Activated T-cell treated with anti-CD3 and anti-CD28 coated beads, Interleukin-2, amount 50 U/mL, for 72 hours (primary cell): ENCODE data around the gene TAF4. TPM values are rescaled to one million over a fixed set of nuclear protein-coding genes. Genes with fewer than 3 reads are reported as not detected.

ENCODE experiments used
- ATAC-seq, 2 donors: fragments of 150-1000 bp; cut with Tn5 transposase; replicated peaks in 1 of 2; 2 replicates each; pipeline ENCODE4 v1.10.0; 2021; ENCODE audit warnings: moderate library complexity in 2 of 2, mild to moderate bottlenecking in 1 of 2
- DNase-seq, 2 donors: peaks; one replicate each; pipeline ENCODE4 v3.0.0; 2021 to 2022; ENCODE audit warnings: mixed read lengths in 1 of 2
- H3K27ac Mint-ChIP-seq: one replicate; pipeline ENCODE4 v1.8.0; 2022; ENCODE audit warnings: mild to moderate bottlenecking, moderate library complexity, mixed read lengths
- H3K27me3 Mint-ChIP-seq: one replicate; pipeline ENCODE4 v1.8.0; 2022; ENCODE audit warnings: low read depth, mixed read lengths
- H3K36me3 Mint-ChIP-seq, 2 donors: one replicate each; pipeline ENCODE4 v1.8.0; 2022; ENCODE audit warnings: mixed read lengths in 2 of 2, mild to moderate bottlenecking in 1 of 2; ENCODE audit not compliant: insufficient read depth in 2 of 2
- H3K4me1 Mint-ChIP-seq: one replicate; pipeline ENCODE4 v1.8.0; 2022; ENCODE audit warnings: low read depth, mixed read lengths
- H3K4me3 Mint-ChIP-seq, 2 donors: one replicate each; pipeline ENCODE4 v1.8.0; 2022; ENCODE audit warnings: mild to moderate bottlenecking in 2 of 2, mixed read lengths in 2 of 2, moderate library complexity in 2 of 2
- H3K9me3 Mint-ChIP-seq, 2 donors: one replicate each; pipeline ENCODE4 v1.8.0; 2022; ENCODE audit warnings: mixed read lengths in 2 of 2
- total RNA-seq, 2 donors: library from RNA; stranded (reverse); gene quantifications; one replicate each; pipeline ENCODE4 v1.2.3, GENCODE V29; 2022

Gene TAF4
- total RNA-seq, 2 donors from 2014 or later, result 15.7 to 21.5 TPM

- H3K27me3 Mint-ChIP-seq, result no peaks in the 10 kb centered on the region
- peaks cover 52% of the 10 kb centered on the region for H3K4me1 Mint-ChIP-seq
- H3K9me3 Mint-ChIP-seq, result peaks cover 0 to 2% of the 10 kb centered on the region in 2 donors
- H3K36me3 Mint-ChIP-seq, result peaks cover 2 to 7% of the 10 kb centered on the region in 2 donors
- H3K27ac Mint-ChIP-seq, result no peak overlapping the region
- DNase-seq (no peak), ATAC-seq (no peak)
- H3K4me3 Mint-ChIP-seq, result no peak overlapping the region
These were observed 24.7 kb downstream of the TAF4 start for GRCh38 chr20:62040933-62041332.

DNA sequence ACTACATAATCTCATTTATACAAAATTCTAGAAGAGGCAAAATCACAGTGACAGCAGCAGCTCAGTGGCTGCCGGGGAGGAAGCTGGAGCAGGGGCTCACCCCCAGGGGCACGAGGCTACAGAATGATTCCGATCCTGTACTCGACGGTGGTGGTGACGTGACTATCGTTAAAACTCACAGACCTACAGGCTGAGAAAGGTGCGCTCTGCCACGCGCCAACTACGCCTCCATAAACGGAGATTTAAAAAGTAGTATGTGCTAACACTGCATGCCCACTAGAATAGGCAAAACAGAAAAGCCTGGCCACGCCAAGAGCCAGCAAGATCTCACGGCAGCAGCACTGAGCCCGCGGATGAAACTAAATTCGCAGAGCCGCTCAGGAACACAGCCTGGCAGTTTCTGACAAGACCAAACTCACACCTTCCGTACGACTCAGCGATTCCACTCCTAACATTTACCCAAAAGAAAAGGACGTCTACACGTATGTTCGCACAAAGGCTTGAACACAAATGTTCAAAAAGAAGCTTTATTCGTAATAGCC lies 25.2 kb downstream of the TAF4 start:
- no peak overlapping the region for H3K27ac Mint-ChIP-seq
- peaks cover 0 to 2% of the 10 kb centered on the region in 2 donors for H3K9me3 Mint-ChIP-seq
- no peaks in the 10 kb centered on the region for H3K27me3 Mint-ChIP-seq
- no peak for ATAC-seq
- H3K4me3 Mint-ChIP-seq, result no peak overlapping the region
- H3K36me3 Mint-ChIP-seq, result peaks cover 2 to 7% of the 10 kb centered on the region in 2 donors
- DNase-seq, result no peak
- H3K4me1 Mint-ChIP-seq, result peaks cover 52% of the 10 kb centered on the region

DNA sequence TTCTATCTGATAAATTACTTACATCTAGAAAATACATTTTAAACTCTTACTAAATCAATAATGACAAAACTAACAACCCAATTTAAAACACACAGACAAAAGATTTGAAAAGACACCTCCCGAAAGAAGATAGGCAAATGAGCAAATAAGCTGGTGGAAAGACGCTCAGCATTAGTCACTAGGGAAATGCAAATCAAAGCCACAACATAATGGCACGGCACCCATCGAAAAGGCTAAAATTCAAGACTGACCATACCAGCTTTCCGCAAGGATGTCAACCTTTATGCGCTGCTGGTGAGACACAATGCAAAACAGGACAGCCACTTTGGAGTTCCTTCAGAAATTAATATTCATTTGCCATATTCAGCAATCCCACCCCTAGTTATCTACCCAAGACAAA lies 25.9 kb downstream of the TAF4 start:
- no peaks in the 10 kb centered on the region for H3K27me3 Mint-ChIP-seq
- H3K9me3 Mint-ChIP-seq, result peaks cover 0 to 2% of the 10 kb centered on the region in 2 donors
- peaks cover 52% of the 10 kb centered on the region for H3K4me1 Mint-ChIP-seq
- DNase-seq (no peak), ATAC-seq (no peak)
- H3K36me3 Mint-ChIP-seq, result peaks cover 2 to 7% of the 10 kb centered on the region in 2 donors
- peak overlapping the region; percentile 61 for H3K27ac Mint-ChIP-seq
- H3K4me3 Mint-ChIP-seq, result peak overlapping the region in 1 of 2 donors; percentile 30

GRCh38 chr20:62032609-62033368 lies 32.9 kb downstream of the TAF4 start:
- ATAC-seq, result no peak
- H3K36me3 Mint-ChIP-seq, result peaks cover 2 to 4% of the 10 kb centered on the region in 2 donors
- H3K4me3 Mint-ChIP-seq, result peak overlapping the region; percentile 1 to 8
- H3K27ac Mint-ChIP-seq, result peak overlapping the region; percentile 78
- peaks cover 44% of the 10 kb centered on the region for H3K4me1 Mint-ChIP-seq
- H3K9me3 Mint-ChIP-seq, result peaks cover 0 to 2% of the 10 kb centered on the region in 2 donors
- DNase-seq, result no peak
- no peaks in the 10 kb centered on the region for H3K27me3 Mint-ChIP-seq

GRCh38 chr20:62031462-62032092 lies 34.1 kb downstream of the TAF4 start:
- peak; percentile 69 to 73 for ATAC-seq

GRCh38 chr20:62030834-62031434 lies 34.7 kb downstream of the TAF4 start:
- no peaks in the 10 kb centered on the region for H3K9me3 Mint-ChIP-seq
- H3K4me3 Mint-ChIP-seq, result peak overlapping the region; percentile 53 to 68
- H3K27ac Mint-ChIP-seq, result peak overlapping the region; percentile 73
- H3K4me1 Mint-ChIP-seq, result peaks cover 51% of the 10 kb centered on the region
- peaks cover 0 to 1% of the 10 kb centered on the region in 2 donors for H3K36me3 Mint-ChIP-seq
- H3K27me3 Mint-ChIP-seq, result no peaks in the 10 kb centered on the region
- peak; percentile 74 to 76 for ATAC-seq
- peak; percentile 28 for DNase-seq

More at GRCh38 chr20:62031462-62032092, 34.1 kb downstream of the TAF4 start:
- Mint-ChIP-seq H3K27me3 (no peaks in the 10 kb centered on the region), H3K4me1 (peaks cover 51% of the 10 kb centered on the region), H3K4me3 (peak overlapping the region; percentile 53 to 68), H3K27ac (peak overlapping the region; percentile 73), H3K36me3 (peaks cover 0 to 4% of the 10 kb centered on the region in 2 donors), H3K9me3 (no peaks in the 10 kb centered on the region)
- DNase-seq, result no peak

GRCh38 chr20:62030357-62030756 lies 35.3 kb downstream of the TAF4 start:
- Mint-ChIP-seq H3K4me3 (peak overlapping the region; percentile 53 to 68), H3K27ac (peak overlapping the region; percentile 73), H3K27me3 (no peaks in the 10 kb centered on the region), H3K36me3 (peaks cover 0 to 3% of the 10 kb centered on the region in 2 donors), H3K9me3 (no peaks in the 10 kb centered on the region), H3K4me1 (peaks cover 57% of the 10 kb centered on the region)
- no peak for ATAC-seq
- DNase-seq, result no peak

- no peaks in the 10 kb centered on the region for H3K9me3 Mint-ChIP-seq
- DNase-seq (no peak), ATAC-seq (no peak)
- no peaks in the 10 kb centered on the region for H3K27me3 Mint-ChIP-seq
- H3K36me3 Mint-ChIP-seq, result peaks cover 0 to 3% of the 10 kb centered on the region in 2 donors
- H3K4me1 Mint-ChIP-seq, result peaks cover 58% of the 10 kb centered on the region
- H3K4me3 Mint-ChIP-seq, result no peak overlapping the region
- H3K27ac Mint-ChIP-seq, result no peak overlapping the region
These were observed 35.7 kb downstream of the TAF4 start for GRCh38 chr20:62029949-62030348.

DNA sequence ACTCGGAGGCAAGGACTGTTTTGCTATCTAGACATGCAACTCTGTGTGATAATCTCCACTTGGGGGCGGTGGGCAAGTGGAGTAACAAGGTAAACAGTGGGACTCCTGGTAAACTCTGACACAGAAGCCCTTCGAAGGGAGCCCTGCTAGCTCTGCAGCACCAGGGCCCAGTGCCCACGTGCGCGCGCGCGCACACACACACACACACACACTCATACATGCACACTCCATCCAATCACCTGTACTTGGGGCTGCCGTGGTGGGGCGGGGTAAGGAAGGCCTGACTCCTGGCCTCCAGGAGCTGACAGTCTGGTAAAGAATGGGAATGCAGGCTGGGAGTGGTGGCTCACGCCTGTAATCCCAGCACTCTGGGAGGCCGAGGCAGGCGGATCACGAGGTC lies 36.4 kb downstream of the TAF4 start:
- ATAC-seq (no peak), DNase-seq (no peak)
- Mint-ChIP-seq H3K36me3 (peaks cover 0 to 3% of the 10 kb centered on the region in 2 donors), H3K27ac (no peak overlapping the region), H3K9me3 (no peaks in the 10 kb centered on the region), H3K4me3 (no peak overlapping the region), H3K27me3 (no peaks in the 10 kb centered on the region), H3K4me1 (peaks cover 58% of the 10 kb centered on the region)

DNA sequence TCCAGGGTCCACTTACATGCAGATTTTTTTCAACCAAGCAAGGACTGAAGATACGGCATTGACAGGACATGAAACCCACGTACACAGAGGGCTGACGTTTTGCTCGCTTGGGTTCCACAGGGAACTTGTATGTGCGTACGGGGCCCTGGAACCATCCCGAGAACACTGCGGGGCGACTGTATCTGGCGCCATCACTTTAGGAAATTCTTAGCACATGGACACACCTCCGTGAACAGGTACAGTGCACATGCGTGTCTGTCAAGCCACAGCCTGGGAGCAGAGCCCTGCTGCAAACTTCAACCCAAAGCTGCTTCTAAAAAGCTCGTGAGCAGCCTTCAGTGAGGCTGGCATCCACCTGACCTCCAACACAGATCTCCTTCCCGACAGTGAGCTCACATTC lies 37.3 kb downstream of the TAF4 start:
- no peaks in the 10 kb centered on the region for H3K27me3 Mint-ChIP-seq
- peaks cover 0 to 3% of the 10 kb centered on the region in 2 donors for H3K36me3 Mint-ChIP-seq
- no peak for ATAC-seq
- H3K4me1 Mint-ChIP-seq, result peaks cover 57% of the 10 kb centered on the region
- no peak overlapping the region for H3K4me3 Mint-ChIP-seq
- DNase-seq, result no peak
- no peaks in the 10 kb centered on the region for H3K9me3 Mint-ChIP-seq
- no peak overlapping the region for H3K27ac Mint-ChIP-seq

GRCh38 chr20:62027698-62028321 lies 37.9 kb downstream of the TAF4 start:
- ATAC-seq (no peak), DNase-seq (no peak)
- Mint-ChIP-seq H3K36me3 (peaks cover 0 to 3% of the 10 kb centered on the region in 2 donors), H3K27ac (no peak overlapping the region), H3K27me3 (no peaks in the 10 kb centered on the region), H3K4me1 (peaks cover 56% of the 10 kb centered on the region), H3K9me3 (no peaks in the 10 kb centered on the region), H3K4me3 (no peak overlapping the region)

DNA sequence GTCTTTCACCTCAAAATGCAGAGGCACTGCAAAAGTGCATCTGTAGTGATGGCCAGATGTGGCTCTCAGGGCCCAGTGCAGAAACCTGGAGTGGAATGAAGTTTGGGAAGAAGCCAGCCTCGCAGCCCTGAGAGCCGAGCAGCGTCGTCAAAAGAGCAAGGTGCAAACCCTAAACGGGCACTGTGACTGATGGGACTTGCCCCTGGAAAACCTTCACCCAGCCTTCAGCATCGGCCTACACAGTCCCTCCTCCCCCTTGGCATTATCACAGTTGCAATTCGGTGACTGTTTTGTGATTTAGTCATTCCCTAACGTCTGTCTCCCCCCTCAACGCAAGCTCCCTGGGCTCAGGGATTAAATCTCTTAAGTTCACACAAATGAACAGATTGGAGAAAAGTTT lies 38.6 kb downstream of the TAF4 start:
- ATAC-seq (no peak), DNase-seq (no peak)
- no peaks in the 10 kb centered on the region for H3K9me3 Mint-ChIP-seq
- peaks cover 0 to 3% of the 10 kb centered on the region in 2 donors for H3K36me3 Mint-ChIP-seq
- no peaks in the 10 kb centered on the region for H3K27me3 Mint-ChIP-seq
- no peak overlapping the region for H3K27ac Mint-ChIP-seq
- peaks cover 50% of the 10 kb centered on the region for H3K4me1 Mint-ChIP-seq
- no peak overlapping the region for H3K4me3 Mint-ChIP-seq

DNA sequence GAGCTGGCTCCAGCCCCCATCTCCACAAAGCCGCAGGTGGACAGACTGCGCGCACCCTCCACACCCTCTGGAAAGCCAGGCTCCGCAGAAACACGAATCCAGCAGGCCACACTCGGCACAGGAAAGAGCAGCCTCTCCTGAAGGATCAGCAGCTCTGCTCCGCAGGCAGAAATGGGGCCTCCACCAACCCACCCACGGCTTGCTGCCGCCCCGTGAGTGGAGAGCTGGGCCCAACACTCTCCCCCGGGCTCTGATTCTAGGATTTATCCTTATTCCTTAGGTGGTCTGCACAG lies 39.2 kb downstream of the TAF4 start:
- H3K4me1 Mint-ChIP-seq, result peaks cover 44% of the 10 kb centered on the region
- no peaks in the 10 kb centered on the region for H3K9me3 Mint-ChIP-seq
- ATAC-seq (no peak), DNase-seq (no peak)
- H3K27me3 Mint-ChIP-seq, result no peaks in the 10 kb centered on the region
- peak overlapping the region in 1 of 2 donors; percentile 39 for H3K4me3 Mint-ChIP-seq
- peaks cover 0 to 3% of the 10 kb centered on the region in 2 donors for H3K36me3 Mint-ChIP-seq
- no peak overlapping the region for H3K27ac Mint-ChIP-seq
